HepG2 (cell line): ENCODE measurements around the gene UBA6. TPM values are rescaled to one million over a fixed set of nuclear protein-coding genes. Genes with fewer than 3 reads are reported as not detected.

Source experiments
- ATAC-seq: fragments of 200-7000 bp; cut with Tn5 transposase; 3 replicates; pipeline ENCODE4 v1.9.1; 2020; ENCODE audit warnings: mild to moderate bottlenecking, moderate library complexity
- BruUV-seq: library from RNA; stranded (reverse); fragments of 400-500 nt; replicated peaks from 2 replicates; lab custom pipeline; 2021; lab: Mats Ljungman, UMichigan
- CTCF ChIA-PET: fragments of 300-600 bp; formaldehyde crosslinking; extraction: SDS; loops from one replicate; lab custom pipeline; 2021; ENCODE audit warnings: low total read pairs, inconsistent platforms, low intra/inter-chr PET ratio; lab: Yijun Ruan, JAX
- POLR2A ChIA-PET: fragments of 350-600 bp; sonication (Branson Sonifier 250); formaldehyde crosslinking; loops from one replicate; lab custom pipeline; 2020; ENCODE audit warnings: antibody characterized with exemption, inconsistent platforms; lab: Yijun Ruan, JAX
- DNase-seq: peaks from one replicate; pipeline ENCODE4 v3.0.0-alpha.2; 2015; ENCODE audit warnings: low spot score
- FAIRE-seq: peaks from 3 replicates; lab custom pipeline; 2011; peaks lifted over from hg19 to GRCh38; lab: Jason Lieb, UNC
- H2AFZ ChIP-seq: one replicate; pipeline ENCODE4 v1.6.1; 2011; ENCODE audit warnings: low read length, inconsistent platforms
- H3K27ac ChIP-seq: fragments of 300-600 bp; 3 replicates; pipeline ENCODE4 v1.8.0; 2011; ENCODE audit warnings: mixed run types, mild to moderate bottlenecking, mixed read lengths, low read length, inconsistent platforms; ENCODE audit not compliant: insufficient read depth; ENCODE audit errors: extremely low read length
- H3K27me3 ChIP-seq, 2 experiments: fragments of 200-600 bp in 1 of 2; 2 replicates in 1 of 2; 3 replicates in 1 of 2; pipeline versions ENCODE4 v1.6.0 to v1.8.0; 2011; ENCODE audit warnings: low read length in 2 of 2, mild to moderate bottlenecking in 2 of 2, moderate library complexity in 2 of 2, inconsistent platforms in 1 of 2; ENCODE audit not compliant: insufficient read depth in 2 of 2, control insufficient read depth in 1 of 2
- H3K36me3 ChIP-seq, 2 experiments: fragments of 200-600 bp in 1 of 2; replicated peaks in 1 of 2; 2 replicates in 1 of 2; 3 replicates in 1 of 2; pipeline versions ENCODE4 v1.5.1 to v1.8.0; 2011; ENCODE audit warnings: low read length in 2 of 2, inconsistent platforms in 1 of 2; ENCODE audit not compliant: insufficient read depth in 2 of 2, control insufficient read depth in 1 of 2
- H3K4me1 ChIP-seq: 2 replicates; pipeline ENCODE4 v1.5.1; 2012; ENCODE audit warnings: low read length, inconsistent platforms; ENCODE audit not compliant: insufficient read depth
- H3K4me2 ChIP-seq: 2 replicates; pipeline ENCODE4 v1.6.0; 2011; ENCODE audit warnings: low read depth, low read length, inconsistent platforms
- H3K4me3 ChIP-seq, 3 experiments: fragments of 200-600 bp in 1 of 3; sonication (generic), shearing (Covaris generic) in 1 of 3; replicated peaks in 1 of 3; 2 replicates each; pipeline ENCODE4 v1.5.1; 2011 to 2016; ENCODE audit warnings: low read length in 3 of 3, inconsistent platforms in 2 of 3, low read depth in 2 of 3, mild to moderate bottlenecking in 2 of 3, control low read depth in 1 of 3, mixed read lengths in 1 of 3; ENCODE audit not compliant: insufficient read depth in 1 of 3
- H3K79me2 ChIP-seq: one replicate; pipeline ENCODE4 v1.6.1; 2011; ENCODE audit warnings: low read length, inconsistent platforms; ENCODE audit not compliant: insufficient read depth
- H3K9ac ChIP-seq: 2 replicates; pipeline ENCODE4 v1.6.0; 2011; ENCODE audit warnings: mild to moderate bottlenecking, low read depth, low read length, inconsistent platforms; ENCODE audit not compliant: insufficient read depth
- H3K9me3 ChIP-seq: 2 replicates; pipeline ENCODE4 v1.5.1; 2012; ENCODE audit warnings: mild to moderate bottlenecking, low read length
- H4K20me1 ChIP-seq: 2 replicates; pipeline ENCODE4 v1.6.0; 2011; ENCODE audit warnings: inconsistent platforms, mild to moderate bottlenecking, low read length, moderate library complexity; ENCODE audit not compliant: insufficient read depth
- AFF4 ChIP-seq: sonication (generic); formaldehyde crosslinking; IDR thresholded peaks from 2 replicates; pipeline ENCODE4 v1.4.0; 2020; ENCODE audit warnings: missing genetic modification reagents
- AHDC1 ChIP-seq: sonication (generic); formaldehyde crosslinking; IDR thresholded peaks from 2 replicates; pipeline ENCODE4 v1.5.1; 2020; ENCODE audit warnings: mild to moderate bottlenecking, missing genetic modification reagents, borderline replicate concordance
- AHR ChIP-seq: IDR thresholded peaks from 2 replicates; pipeline ENCODE4 v1.6.1; 2018; ENCODE audit warnings: missing genetic modification reagents, missing compliant biosample characterization
- CEBPG ChIP-seq: IDR thresholded peaks from 2 replicates; pipeline ENCODE4 v1.6.1; 2016
- FUBP1 ChIP-seq: sonication (generic); formaldehyde crosslinking; IDR thresholded peaks from 2 replicates; pipeline ENCODE4 v1.5.1; 2020; ENCODE audit warnings: missing genetic modification reagents, mild to moderate bottlenecking, borderline replicate concordance
- GATAD2A ChIP-seq: IDR thresholded peaks from 2 replicates; pipeline ENCODE4 v1.6.1; 2016
- MTF1 ChIP-seq: sonication (generic); formaldehyde crosslinking; IDR thresholded peaks from 2 replicates; pipeline ENCODE4 v1.5.0; 2020; ENCODE audit warnings: missing genetic modification reagents
- POLR2G ChIP-seq: fragments of 200-400 bp; formaldehyde crosslinking; IDR thresholded peaks from 2 replicates; pipeline ENCODE4 v1.6.1; 2018; ENCODE audit warnings: mild to moderate bottlenecking, low read depth, low read length, moderate library complexity
- PREB ChIP-seq: sonication (generic); formaldehyde crosslinking; IDR thresholded peaks from 2 replicates; pipeline ENCODE4 v1.4.0; 2020; ENCODE audit warnings: missing genetic modification reagents
- SMAD1 ChIP-seq: sonication (generic); formaldehyde crosslinking; IDR thresholded peaks from 2 replicates; pipeline ENCODE4 v1.4.0; 2020; ENCODE audit warnings: missing genetic modification reagents, low read depth, mild to moderate bottlenecking, borderline replicate concordance
- ZFP41 ChIP-seq: sonication (generic); formaldehyde crosslinking; IDR thresholded peaks from 2 replicates; pipeline ENCODE4 v1.4.0; 2020; ENCODE audit warnings: mild to moderate bottlenecking, missing genetic modification reagents, borderline replicate concordance
- ZNF10 ChIP-seq: sonication (generic); formaldehyde crosslinking; IDR thresholded peaks from 2 replicates; pipeline ENCODE4 v1.4.0; 2020; ENCODE audit warnings: mild to moderate bottlenecking, low read depth, missing genetic modification reagents, borderline replicate concordance
- WGBS: methylation state at CpG from one replicate; pipeline ENCODE4 v1.1.6; 2017; ENCODE audit warnings: low lambda C conversion rate; 5-methylcytosine and 5-hydroxymethylcytosine counted together
- in situ Hi-C: cut with HindIII; loops from 2 replicates; pipeline ENCODE4 v1.10.0; 2017; ENCODE audit warnings: low pct_unique_long_range_greater_than_20kb; ENCODE audit not compliant: extremely low pct_ligation_motif_present
- intact Hi-C: fragments of 100-400 bp; cut with micrococcal nuclease; formaldehyde crosslinking; loops from one replicate; pipeline ENCODE4 v1.10.0; 2022; ENCODE audit not compliant: unreplicated experiment
- polyA plus RNA-seq, 8 experiments: library from polyadenylated mRNA; depleted of rRNA in 3 of 8; stranded (reverse) in 7 of 8; unstranded in 1 of 8; fragments of >200 nt; fragmentation: Illumina TruSeq in 4 of 8; extraction: Trizol in 4 of 8; gene quantifications; 2 replicates each; pipeline versions ENCODE4 v1.2.1 to v1.2.3, GENCODE V29; 2011 to 2016; ENCODE audit warnings: low read depth in 4 of 8, missing spikeins in 1 of 8, mixed read lengths in 1 of 8; ENCODE audit not compliant: insufficient read depth in 1 of 8
- total RNA-seq, 5 experiments: library from RNA; depleted of rRNA; stranded (reverse); fragments of >200 nt; fragmentation: Illumina TruSeq; extraction: Trizol; gene quantifications; 2 replicates each; pipeline ENCODE4 v1.2.3, GENCODE V29; 2016; ENCODE audit warnings: low read depth in 1 of 5

Gene UBA6
- total and polyA plus RNA-seq, 2 of the 13 experiments (the other 11 are each of a cell fraction or from before 2014, with no cell fraction given) = 33.3 to 75.4 TPM

GRCh38 chr4:67615119-67615518 is 85.8 kb downstream of the UBA6 start:
- Histone ChIP-seq H3K9ac (no peak overlapping the region), H3K4me3 (no peak overlapping the region), H3K27ac (no peak overlapping the region), H3K4me1 (no peaks in the 10 kb centered on the region), H2AFZ (no peak overlapping the region), H3K4me2 (no peak overlapping the region), H3K36me3 (peaks cover 2 to 17% of the 10 kb centered on the region in 2 experiments; a peak in 2 of 5 replicates), H4K20me1 (no peaks in the 10 kb centered on the region), H3K9me3 (no peaks in the 10 kb centered on the region), H3K27me3 (no peaks in the 10 kb centered on the region), H3K79me2 (no peaks in the 10 kb centered on the region)
- in situ Hi-C loops = no loop called here
- POLR2A ChIA-PET = no interaction called here
- no peak for ATAC-seq
- CTCF ChIA-PET = no interaction called here
- intact Hi-C loops = loop anchor here (5.0 kb wide), 2 partner anchors 68 to 87 kb away; partner anchors contain the start of genes CENPC and UBA6
- DNase-seq = no peak
- FAIRE-seq = no peak
- no TSS peak for BruUV-seq
- WGBS = 95% methylated on average over 5 of the region's 5 CpGs
- TF ChIP-seq ZNF10 (CRISPR knock-in tag) (no peak), AHR (no peak), PREB (no peak), POLR2G (no peak), CEBPG (CRISPR knock-in tag) (no peak), AHDC1 (no peak), FUBP1 (CRISPR knock-in tag) (no peak), SMAD1 (no peak), ZFP41 (CRISPR knock-in tag) (no peak), GATAD2A (CRISPR knock-in tag) (no peak), AFF4 (CRISPR knock-in tag) (no peak), MTF1 (CRISPR knock-in tag) (no peak)
